Stimulated activated CD4-positive, alpha-beta T cell treated with anti-CD3 and anti-CD28 coated beads, Interleukin-12 subunit alpha, Interleukin-12 subunit beta, amount 100 ng/mL, for 4 hours (primary cell): ENCODE results near the gene LIAS.
"Not testable (repeated sequence)": the region's sequence is repeated elsewhere in the genome, so short reads cannot be mapped to it uniquely, and the experiment has no call there.

Experiments
- DNase-seq: peaks from one replicate; pipeline ENCODE4 v3.0.0-alpha.2; 2020

The LIAS gene

GRCh38 chr4:39453738-39454137 lies 5.1 kb upstream of the LIAS start:
- no peak for DNase-seq

- no peak for DNase-seq
These were observed 3.4 kb upstream of the LIAS start for GRCh38 chr4:39455486-39455885.

- DNase-seq: no peak
These were observed 1.7 kb upstream of the LIAS start for GRCh38 chr4:39456946-39457763.

- not testable (repeated sequence) for DNase-seq
These were observed 723 bp upstream of the LIAS start for GRCh38 chr4:39458161-39458504.

GRCh38 chr4:39464886-39465501 lies 6.1 kb downstream of the LIAS start:
- no peak for DNase-seq

- no peak for DNase-seq
These were observed 7.9 kb downstream of the LIAS start for GRCh38 chr4:39466747-39467146.

GRCh38 chr4:39467464-39467863 lies 8.6 kb downstream of the LIAS start:
- DNase-seq: no peak

GRCh38 chr4:39469429-39470077 lies 10.7 kb downstream of the LIAS start:
- DNase-seq: no peak

- no peak for DNase-seq
These were observed 11.5 kb downstream of the LIAS start for GRCh38 chr4:39470402-39470801.

GRCh38 chr4:39472396-39472795 lies 13.5 kb downstream of the LIAS start:
- no peak for DNase-seq

GRCh38 chr4:39476187-39476895 lies 17.5 kb downstream of the LIAS start:
- DNase-seq: no peak

GRCh38 chr4:39480251-39480650 lies 21.4 kb downstream of the LIAS start:
- no peak for DNase-seq

- no peak for DNase-seq
These were observed 22.2 kb downstream of the LIAS start for GRCh38 chr4:39480902-39481695.

GRCh38 chr4:39484582-39485272 lies 25.9 kb downstream of the LIAS start:
- DNase-seq: no peak

- no peak for DNase-seq
These were observed 27.5 kb downstream of the LIAS start for GRCh38 chr4:39486221-39486804.

GRCh38 chr4:39490322-39490721 lies 31.5 kb downstream of the LIAS start:
- DNase-seq: no peak

GRCh38 chr4:39494354-39494753 lies 35.5 kb downstream of the LIAS start:
- no peak for DNase-seq

GRCh38 chr4:39495446-39496213 lies 36.8 kb downstream of the LIAS start:
- no peak for DNase-seq

GRCh38 chr4:39497909-39498726 lies 39.3 kb downstream of the LIAS start:
- no peak for DNase-seq

GRCh38 chr4:39498727-39499020 lies 39.8 kb downstream of the LIAS start:
- no peak for DNase-seq
